HG03442 (cell line): ENCODE results near the gene LPAR3.

Experiments used
- ATAC-seq: cut with Tn5 transposase; IDR thresholded peaks from one replicate; pipeline ENCODE4 v1.9.1; 2021; ENCODE audit warnings: mild to moderate bottlenecking, moderate library complexity; ENCODE audit not compliant: unreplicated experiment

Gene LPAR3

GRCh38 chr1:84833194-84833593, 59.8 kb downstream of the LPAR3 start:
- no peak for ATAC-seq

- no peak for ATAC-seq
These were observed 62.9 kb downstream of the LPAR3 start for GRCh38 chr1:84830136-84830535.

- ATAC-seq: no peak
These were observed 65.0 kb downstream of the LPAR3 start for GRCh38 chr1:84827976-84828375.

GRCh38 chr1:84827555-84827954, 65.5 kb downstream of the LPAR3 start:
- no peak for ATAC-seq

DNA sequence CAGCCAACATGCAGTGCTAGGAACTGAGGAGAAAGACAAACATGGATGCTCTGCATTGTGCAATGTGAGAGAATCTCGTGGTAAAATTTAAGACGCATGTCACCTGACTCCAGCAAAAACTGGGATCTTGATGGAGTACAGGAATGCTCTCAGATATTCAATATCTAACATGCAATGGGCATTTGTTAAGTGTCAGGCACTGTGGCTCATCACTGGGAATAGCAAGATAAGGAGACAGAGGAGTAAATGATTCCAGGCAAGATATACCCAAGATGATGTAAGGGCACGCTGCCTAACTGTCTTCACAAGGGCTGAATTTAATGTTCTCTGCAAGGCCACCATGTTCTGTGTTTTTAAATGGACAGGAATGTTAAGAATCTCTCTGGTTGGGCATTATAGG, 67.8 kb downstream of the LPAR3 start:
- ATAC-seq: no peak

GRCh38 chr1:84823991-84824390, 69.0 kb downstream of the LPAR3 start:
- ATAC-seq: no peak

DNA sequence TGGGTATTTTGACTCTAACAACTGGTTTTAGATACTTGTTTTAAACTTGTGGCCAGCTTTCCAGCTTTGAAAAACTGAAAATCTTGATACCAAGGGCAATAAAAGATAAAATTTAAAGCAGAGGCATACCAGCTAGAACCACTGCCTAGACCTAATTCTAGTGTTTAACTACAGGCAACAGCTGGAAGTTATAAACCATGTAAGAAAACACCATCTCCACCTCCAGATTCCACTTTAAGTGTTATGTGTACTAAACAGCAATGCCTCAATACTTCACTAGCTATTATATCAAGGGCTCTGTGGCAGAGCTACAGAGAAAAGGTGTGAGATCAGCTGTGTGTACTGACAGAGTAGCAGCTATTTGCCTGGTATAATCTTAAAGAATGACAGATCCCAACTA, 69.5 kb downstream of the LPAR3 start:
- ATAC-seq: no peak

DNA sequence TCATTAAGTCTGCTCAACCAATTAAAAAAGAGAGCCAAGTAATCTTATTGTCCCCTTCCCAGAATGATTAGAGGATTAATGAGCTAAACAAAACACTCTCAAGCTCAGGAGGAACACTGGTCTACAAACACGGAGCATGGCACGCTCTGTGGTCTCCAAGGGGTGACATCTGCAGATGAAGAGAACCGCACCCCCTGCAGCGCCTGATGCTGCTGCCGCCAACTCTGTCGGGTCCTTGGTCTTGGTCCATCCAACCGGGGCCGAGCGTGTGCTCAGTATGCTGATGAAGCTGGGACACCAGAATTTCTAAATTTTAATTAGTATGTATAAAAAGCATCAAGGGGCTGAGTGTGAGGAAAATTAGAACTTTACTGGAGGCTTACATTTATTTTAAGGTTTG, 82.7 kb downstream of the LPAR3 start:
- ATAC-seq: no peak

GRCh38 chr1:84809023-84809422, 84.0 kb downstream of the LPAR3 start:
- no peak for ATAC-seq

DNA sequence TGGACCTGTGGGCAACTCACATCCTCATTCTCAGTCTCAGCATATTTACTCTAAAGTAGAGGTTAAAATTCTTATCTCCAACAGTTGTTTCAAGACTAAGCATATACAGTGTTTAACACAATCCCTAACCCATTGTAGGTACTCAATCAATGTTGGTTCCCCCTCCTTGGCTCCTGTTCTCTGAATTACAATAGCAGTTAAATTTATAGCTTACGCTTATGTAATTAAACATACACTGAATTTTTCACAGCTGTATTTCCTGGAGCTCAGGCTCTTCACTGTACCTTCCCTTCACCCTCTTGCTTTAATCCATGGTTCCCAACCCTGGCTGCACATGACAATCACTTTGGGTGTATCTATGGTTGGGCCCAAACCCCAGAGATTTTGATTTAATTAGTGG, 89.4 kb downstream of the LPAR3 start:
- no peak for ATAC-seq

DNA sequence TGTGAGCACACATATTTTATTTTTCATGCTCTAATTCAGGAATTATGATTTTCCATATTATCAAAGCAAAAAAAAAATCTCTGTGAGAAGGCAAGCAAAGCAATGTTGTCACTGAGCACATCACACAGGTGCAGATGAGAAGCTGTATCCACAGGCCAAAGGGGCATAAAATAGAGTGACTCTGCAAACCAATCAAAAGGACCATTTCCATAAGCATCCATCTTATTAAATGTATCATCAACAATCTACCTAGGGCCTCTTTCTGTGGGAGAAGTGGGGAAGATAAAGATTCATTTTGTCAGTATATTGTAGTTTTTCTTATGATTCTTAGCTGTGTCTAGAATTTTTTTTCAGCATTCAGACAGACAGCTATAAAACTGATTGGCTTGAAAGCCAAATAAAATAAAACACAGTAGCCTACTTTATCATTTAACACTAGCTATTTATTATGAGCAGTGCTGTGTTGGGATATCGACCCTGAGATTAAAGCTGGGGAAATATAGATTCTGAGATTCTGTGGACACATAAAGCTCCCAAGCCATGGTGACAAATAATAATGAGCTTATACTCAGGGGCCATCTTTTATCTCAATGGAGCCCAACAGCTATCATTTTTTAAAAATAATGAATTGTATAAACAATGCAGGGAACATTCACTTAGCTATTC, 90.3 kb downstream of the LPAR3 start:
- ATAC-seq: no peak

- no peak for ATAC-seq
These were observed 92.6 kb downstream of the LPAR3 start for GRCh38 chr1:84800090-84801073.

- no peak for ATAC-seq
These were observed 95.4 kb downstream of the LPAR3 start for GRCh38 chr1:84797603-84798002.

- ATAC-seq: no peak
These were observed 96.9 kb downstream of the LPAR3 start for GRCh38 chr1:84795966-84796600.

DNA sequence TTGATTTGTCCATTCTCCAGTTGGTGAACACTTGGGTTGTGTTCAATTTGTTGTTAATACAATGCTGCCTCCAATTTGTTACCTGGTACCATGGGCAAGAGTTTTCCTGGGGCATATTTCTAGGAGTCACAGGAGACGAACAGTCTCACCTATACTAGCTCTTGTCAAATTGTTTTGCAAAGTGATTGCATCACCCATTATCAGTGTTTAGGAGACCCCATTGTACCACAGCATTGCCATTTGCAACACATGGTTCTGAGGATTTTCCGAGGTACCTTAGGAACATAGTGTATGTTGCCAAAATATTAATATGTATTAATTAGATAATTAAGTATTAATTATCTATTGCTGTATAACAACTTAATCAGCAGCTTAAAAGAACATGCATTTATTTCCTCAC, 97.8 kb downstream of the LPAR3 start:
- no peak for ATAC-seq

DNA sequence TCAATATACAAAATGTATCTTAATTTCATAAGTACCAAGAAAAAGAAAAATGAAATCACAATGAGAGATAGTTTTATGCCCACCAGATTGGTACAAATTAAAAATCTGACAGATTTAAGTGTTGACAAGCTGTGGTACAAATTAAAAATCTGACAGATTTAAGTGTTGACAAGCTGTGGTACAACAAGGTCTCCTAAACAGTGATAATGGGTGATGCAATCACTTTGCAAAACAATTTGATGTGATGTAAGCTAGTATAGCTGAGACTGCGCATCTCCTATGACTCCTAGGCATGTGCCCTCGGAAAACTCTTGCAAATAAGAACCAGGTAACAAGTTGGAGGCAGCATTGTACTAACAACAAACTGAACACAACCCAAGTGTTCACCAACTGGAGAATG, 100.6 kb downstream of the LPAR3 start:
- ATAC-seq: no peak

GRCh38 chr1:84789014-84789413, 104.0 kb downstream of the LPAR3 start:
- ATAC-seq: no peak

DNA sequence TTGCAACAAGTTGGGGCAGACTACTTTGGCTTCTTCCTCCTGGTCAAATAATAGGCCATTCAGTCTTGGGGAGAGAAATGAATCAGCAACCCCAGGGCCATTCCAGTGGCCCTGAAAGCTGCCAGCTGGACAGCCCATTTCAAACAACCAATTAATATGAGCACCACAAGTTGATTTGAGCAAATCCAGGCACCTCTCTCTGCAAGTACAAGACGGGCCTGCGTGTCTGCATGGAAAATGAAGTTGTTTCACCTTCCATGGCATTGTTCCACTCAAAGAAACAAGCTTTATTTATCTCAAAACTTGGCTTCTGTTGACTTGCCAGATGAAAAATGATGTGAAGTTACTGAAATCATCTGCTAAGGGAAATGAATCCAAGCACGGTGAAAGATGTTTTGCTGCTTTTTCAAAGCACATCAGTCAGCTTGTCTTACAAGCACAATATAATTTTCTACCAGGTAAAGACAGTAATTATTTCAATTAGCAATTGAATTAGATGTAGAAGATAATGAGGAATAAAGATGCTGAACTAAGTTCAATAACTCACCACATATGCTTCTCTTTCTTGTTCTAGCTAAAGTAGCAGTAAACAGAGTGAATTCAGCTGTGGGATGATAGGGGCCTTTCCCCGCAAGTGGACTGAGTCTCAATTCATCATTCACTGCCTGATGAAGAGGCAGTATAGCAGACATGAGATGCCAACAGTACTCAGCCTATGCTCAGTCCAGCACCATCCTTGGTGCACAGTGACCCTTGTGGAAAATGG, 107.6 kb downstream of the LPAR3 start:
- ATAC-seq: no peak

DNA sequence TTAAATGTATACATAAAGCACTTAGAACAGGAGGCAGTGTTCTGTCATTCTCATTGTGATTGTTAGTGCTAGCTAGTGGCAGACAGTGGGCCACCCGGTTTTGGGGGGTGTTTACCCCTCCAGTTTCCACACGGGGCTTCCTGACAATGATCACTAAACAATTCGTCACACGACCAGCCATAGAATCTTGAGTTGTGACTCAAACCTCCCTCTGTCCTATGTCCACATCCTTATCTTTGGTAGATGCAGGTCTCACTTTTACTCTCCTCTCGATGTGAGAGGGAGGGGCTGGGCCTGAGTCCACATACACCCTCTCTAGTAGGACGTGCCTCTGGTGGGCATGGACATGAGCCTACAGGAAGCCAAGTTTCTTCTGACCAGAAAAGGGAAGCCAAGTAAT, 110.1 kb downstream of the LPAR3 start:
- ATAC-seq: no peak

- no peak for ATAC-seq
These were observed 110.8 kb downstream of the LPAR3 start for GRCh38 chr1:84781946-84782771.
